K562 (cell line): ENCODE results near the gene TRMT44. TPM values are rescaled to one million over a fixed set of nuclear protein-coding genes. Genes with fewer than 3 reads are reported as not detected.

ENCODE experiments used
- ATAC-seq: fragments of 200-7000 bp; cut with Tn5 transposase; 3 replicates; pipeline ENCODE4 v1.9.1; 2020; ENCODE audit warnings: moderate library complexity
- BruUV-seq: library from RNA; stranded (reverse); fragments of 400-500 nt; replicated peaks from 2 replicates; lab custom pipeline; 2021; lab: Mats Ljungman, UMichigan
- CTCF ChIA-PET: fragments of 300-600 bp; formaldehyde crosslinking; extraction: SDS; loops from one replicate; lab custom pipeline; 2021; ENCODE audit warnings: low intra/inter-chr PET ratio; lab: Yijun Ruan, JAX
- POLR2A ChIA-PET: fragments of 300-600, 350-650 bp; sonication (Branson Sonifier 250); formaldehyde crosslinking; extraction: SDS; loops from one replicate; lab custom pipeline; 2021; ENCODE audit warnings: antibody characterized with exemption, inconsistent platforms; lab: Yijun Ruan, JAX
- DNase-seq, 4 experiments: peaks; one replicate each; pipeline versions ENCODE4 v3.0.0 to v3.0.0-alpha.2; 2011 to 2018; ENCODE audit warnings: low spot score in 3 of 4, mixed read lengths in 3 of 4; ENCODE audit errors: extremely low read depth in 1 of 4
- FAIRE-seq: peaks from 2 replicates; lab custom pipeline; 2011; peaks lifted over from hg19 to GRCh38; lab: Jason Lieb, UNC
- H2AFZ ChIP-seq: 2 replicates; pipeline ENCODE4 v1.6.0; 2011; ENCODE audit warnings: low read depth, low read length, control low read depth, inconsistent platforms
- H3K27ac ChIP-seq: fragments of 200-600 bp; 3 replicates; pipeline ENCODE4 v1.8.0; 2011; ENCODE audit warnings: low read depth, mild to moderate bottlenecking, control low read depth, inconsistent platforms, low read length, moderate library complexity, mixed read lengths; ENCODE audit errors: extremely low read depth
- H3K27me3 ChIP-seq, 2 experiments: fragments of 300-600 bp in 1 of 2; 2 replicates in 1 of 2; 3 replicates in 1 of 2; pipeline versions ENCODE4 v1.6.0 to v1.8.0; 2011; ENCODE audit warnings: inconsistent platforms in 2 of 2, low read length in 2 of 2, mild to moderate bottlenecking in 1 of 2, mixed read lengths in 1 of 2, moderate library complexity in 1 of 2; ENCODE audit not compliant: control insufficient read depth in 2 of 2, insufficient read depth in 2 of 2
- H3K36me3 ChIP-seq: fragments of 300-600 bp; 3 replicates; pipeline ENCODE4 v1.8.0; 2011; ENCODE audit warnings: mild to moderate bottlenecking, low read length, inconsistent platforms; ENCODE audit not compliant: control insufficient read depth, insufficient read depth
- H3K4me1 ChIP-seq, 2 experiments: fragments of 200-600 bp in 1 of 2; replicated peaks in 1 of 2; 2 replicates in 1 of 2; 3 replicates in 1 of 2; pipeline versions ENCODE4 v1.5.1 to v1.8.0; 2011; ENCODE audit warnings: inconsistent platforms in 2 of 2, low read length in 2 of 2, mild to moderate bottlenecking in 1 of 2, mixed read lengths in 1 of 2, moderate library complexity in 1 of 2; ENCODE audit not compliant: control insufficient read depth in 2 of 2, insufficient read depth in 2 of 2
- H3K4me2 ChIP-seq: 2 replicates; pipeline ENCODE4 v1.6.1; 2011; ENCODE audit warnings: low read length, control low read depth, inconsistent platforms, mixed read lengths; ENCODE audit not compliant: insufficient read depth
- H3K4me3 ChIP-seq: fragments of 200-600 bp; sonication (generic), shearing (Covaris generic); 2 replicates; pipeline ENCODE4 v1.5.1; 2016; ENCODE audit warnings: control low read depth, inconsistent platforms
- H3K79me2 ChIP-seq: fragments of 200-600 bp; 3 replicates; pipeline ENCODE4 v1.8.0; 2011; ENCODE audit warnings: low read length, inconsistent platforms; ENCODE audit not compliant: control insufficient read depth, insufficient read depth
- H3K9ac ChIP-seq, 2 experiments: 2 replicates each; pipeline versions ENCODE4 v1.6.0 to v1.6.1; 2011; ENCODE audit warnings: low read depth in 2 of 2, low read length in 2 of 2, control low read depth in 1 of 2, inconsistent platforms in 1 of 2, mild to moderate bottlenecking in 1 of 2, mixed read lengths in 1 of 2; ENCODE audit not compliant: insufficient read depth in 1 of 2
- H3K9me1 ChIP-seq: one replicate; pipeline ENCODE4 v1.6.0; 2011; ENCODE audit warnings: inconsistent platforms, mild to moderate bottlenecking, low read length, moderate library complexity; ENCODE audit not compliant: control insufficient read depth, insufficient read depth
- H3K9me3 ChIP-seq: replicated peaks from 2 replicates; pipeline ENCODE4 v1.5.1; 2011; ENCODE audit warnings: low read depth, low read length, inconsistent platforms; ENCODE audit not compliant: control insufficient read depth, insufficient read depth
- H4K20me1 ChIP-seq: replicated peaks from 2 replicates; pipeline ENCODE4 v1.6.1; 2011; ENCODE audit warnings: low read length, inconsistent platforms, mixed read lengths; ENCODE audit not compliant: control insufficient read depth, insufficient read depth
- ESRRB ChIP-seq: fragments of 250-450 bp; sonication (Bioruptor Pico); IDR thresholded peaks from 2 replicates; pipeline ENCODE4 v1.5.0; 2020; ENCODE audit warnings: mild to moderate bottlenecking, moderate library complexity, borderline replicate concordance
- ETS2 ChIP-seq: IDR thresholded peaks from 2 replicates; pipeline ENCODE4 v1.6.1; 2016; ENCODE audit warnings: borderline replicate concordance, missing genetic modification characterization, mild to moderate bottlenecking, moderate library complexity, missing compliant biosample characterization; ENCODE audit not compliant: poor library complexity, severe bottlenecking
- GATAD2B ChIP-seq: fragments of 450-650 bp; IDR thresholded peaks from 2 replicates; pipeline ENCODE4 v1.6.1; 2017; ENCODE audit warnings: mild to moderate bottlenecking, borderline replicate concordance
- KHSRP ChIP-seq: fragments of 450-650 bp; IDR thresholded peaks from 2 replicates; pipeline ENCODE4 v1.6.1; 2017
- MBD1 ChIP-seq: fragments of 250-450 bp; sonication (Bioruptor Pico); IDR thresholded peaks from 2 replicates; pipeline ENCODE4 v1.8.0; 2022; ENCODE audit warnings: inconsistent platforms
- NCOR1 ChIP-seq: fragments of 450-650 bp; IDR thresholded peaks from 2 replicates; pipeline ENCODE4 v1.6.1; 2016; ENCODE audit warnings: mild to moderate bottlenecking, moderate library complexity
- PCBP2 ChIP-seq: fragments of 200-400 bp; formaldehyde crosslinking; IDR thresholded peaks from 2 replicates; pipeline ENCODE4 v1.6.1; 2018; ENCODE audit warnings: low read length, low read depth, mild to moderate bottlenecking, moderate library complexity; ENCODE audit not compliant: poor library complexity, severe bottlenecking
- POLR2A ChIP-seq: fragments of 450-650 bp; conservative IDR thresholded peaks from 2 replicates; pipeline ENCODE4 v1.6.1; 2016
- RNF2 ChIP-seq: sonication (generic); IDR thresholded peaks from 2 replicates; pipeline ENCODE4 v1.6.1; 2016
- SMAD1 ChIP-seq: fragments of 150-350 bp; IDR thresholded peaks from 2 replicates; pipeline ENCODE4 v1.6.1; 2014; ENCODE audit warnings: low read length, low read depth; ENCODE audit not compliant: partially characterized antibody
- USF1 ChIP-seq: sonication (generic); formaldehyde crosslinking; IDR thresholded peaks from 2 replicates; pipeline ENCODE4 v1.9.0; 2022; ENCODE audit warnings: mild to moderate bottlenecking, missing genetic modification reagents
- ZC3H11A ChIP-seq: IDR thresholded peaks from 2 replicates; pipeline ENCODE4 v1.6.1; 2012; ENCODE audit warnings: low read depth, low read length, improper control_type of control experiment
- ZNF24 ChIP-seq: fragments of 450-650 bp; IDR thresholded peaks from 2 replicates; pipeline ENCODE4 v1.6.1; 2016
- ZNF316 ChIP-seq: fragments of 450-650 bp; IDR thresholded peaks from 2 replicates; pipeline ENCODE4 v1.6.1; 2016
- ZNF507 ChIP-seq: conservative IDR thresholded peaks from 2 replicates; pipeline ENCODE4 v1.6.1; 2017; ENCODE audit warnings: missing genetic modification characterization, missing compliant biosample characterization
- ZNF609 ChIP-seq: sonication (generic); formaldehyde crosslinking; IDR thresholded peaks from 2 replicates; pipeline ENCODE4 v1.8.1; 2023; ENCODE audit warnings: missing genetic modification reagents, mild to moderate bottlenecking, borderline replicate concordance
- WGBS: fragments of 100-300 bp; shearing (Covaris generic); methylation state at CpG from one replicate; pipeline ENCODE4 v1.1.6; 2016; ENCODE audit warnings: low coverage, mixed read lengths; ENCODE audit not compliant: insufficient coverage; ENCODE audit errors: missing lambda C conversion rate; 5-methylcytosine and 5-hydroxymethylcytosine counted together
- in situ Hi-C: fragments of 300-500 bp; cut with MboI; formaldehyde crosslinking; loops from 4 replicates; pipeline ENCODE4 v1.15.0; 2018; ENCODE audit warnings: inconsistent platforms, mixed read lengths
- intact Hi-C: fragments of 100-400 bp; cut with micrococcal nuclease; formaldehyde crosslinking; loops from 2 replicates; pipeline ENCODE4 v1.14.2; 2022
- polyA plus RNA-seq, 8 experiments: library from polyadenylated mRNA; depleted of rRNA in 4 of 8; stranded (reverse) in 5 of 8; unstranded in 3 of 8; fragments of >200 nt; fragmentation: Nextera tagmentation in 2 of 8; fragmentation: Illumina TruSeq in 1 of 8; extraction: Ambion mirVana in 2 of 8; extraction: Trizol in 1 of 8; gene quantifications; 2 replicates each; pipeline versions ENCODE4 v1.2.1 to v1.2.3, GENCODE V29; 2011 to 2014; ENCODE audit warnings: inconsistent platforms in 1 of 8, missing spikeins in 1 of 8
- total RNA-seq, 7 experiments: library from RNA; depleted of rRNA in 6 of 7; stranded (reverse); fragments of >200 nt in 6 of 7; fragmentation: Illumina TruSeq in 2 of 7; extraction: Trizol in 2 of 7; gene quantifications; 2 replicates each; pipeline versions ENCODE4 v1.2.1 to v1.2.3, GENCODE V29; 2011 to 2021; ENCODE audit warnings: low replicate concordance in 1 of 7

TRMT44 gene
- total and polyA plus RNA-seq, 9 of the 15 experiments (the other 6 are each of a cell fraction or from before 2014, with no cell fraction given) = 1.2 to 18.6 (median 10.0) TPM

- TF ChIP-seq ZNF609 = no peak
- no peak for TF ChIP-seq ZNF507 (tag)
- TF ChIP-seq KHSRP = no peak
- TF ChIP-seq NCOR1 = no peak
- no peak for TF ChIP-seq RNF2
- TF ChIP-seq ZNF316 = peak; percentile 76
Observed at GRCh38 chr4:8516061-8516573, 75.5 kb downstream of the TRMT44 start (continued).

GRCh38 chr4:8516996-8517550 is 76.5 kb downstream of the TRMT44 start:
- H3K9me1 ChIP-seq = no peaks in the 10 kb centered on the region
- no TSS peak for BruUV-seq
- POLR2A ChIA-PET = interaction anchor here (0.9 to 1.1 kb wide), 2 partner anchors 8 to 9 kb away, joined by 4 to 6 read pairs; no protein-coding TSS in a partner anchor
- TF ChIP-seq POLR2A = no peak
- no peak for TF ChIP-seq ETS2 (tag)
- TF ChIP-seq PCBP2 = no peak
- TF ChIP-seq ZNF24 = no peak
- no peak for TF ChIP-seq SMAD1
- TF ChIP-seq MBD1 (CRISPR knock-in tag) = no peak
- TF ChIP-seq ESRRB (CRISPR knock-in tag) = no peak
- no peak for TF ChIP-seq GATAD2B
- no peak for TF ChIP-seq USF1 (CRISPR knock-in tag)
- TF ChIP-seq ZC3H11A = no peak
- TF ChIP-seq, all 486 proteins: peak for 0
- no peaks in the 10 kb centered on the region for H3K36me3 ChIP-seq
- H3K4me3 ChIP-seq = no peak overlapping the region
- in situ Hi-C loops = no loop called here
- FAIRE-seq (no peak), DNase-seq (no peak), ATAC-seq (no peak)
- H4K20me1 ChIP-seq = no peaks in the 10 kb centered on the region
- CTCF ChIA-PET = no interaction called here
- no peaks in the 10 kb centered on the region for H3K27me3 ChIP-seq
- H2AFZ ChIP-seq = no peak overlapping the region
- H3K9me3 ChIP-seq = no peaks in the 10 kb centered on the region; the same call in none of the 2 replicates
- intact Hi-C loops = no loop called here
- H3K27ac ChIP-seq = no peak overlapping the region
- H3K4me1 ChIP-seq = peaks cover 0 to 7% of the 10 kb centered on the region in 2 experiments; a peak in 2 of 5 replicates
- no peak overlapping the region for H3K9ac ChIP-seq
- 25% methylated on average over 5 of the region's 5 CpGs for WGBS
- no peak overlapping the region for H3K4me2 ChIP-seq
- no peaks in the 10 kb centered on the region for H3K79me2 ChIP-seq
